HCT116 (cell line): ENCODE measurements around the gene SELENBP1. TPM values are rescaled to one million over a fixed set of nuclear protein-coding genes. Genes with fewer than 3 reads are reported as not detected.

Experiments used
- ATAC-seq: fragments of 200-7000 bp; cut with Tn5 transposase; 2 replicates; pipeline ENCODE4 v1.9.1; 2020; ENCODE audit warnings: mild to moderate bottlenecking, moderate library complexity
- BruUV-seq: library from RNA; stranded (reverse); fragments of 400-500 nt; replicated peaks from 2 replicates; lab custom pipeline; 2021; lab: Mats Ljungman, UMichigan
- CTCF ChIA-PET: fragments of 300-600 bp; sonication (Branson Sonifier 250); formaldehyde crosslinking; loops from one replicate; lab custom pipeline; 2021; ENCODE audit warnings: antibody characterized with exemption; lab: Charles Lee
- POLR2A ChIA-PET: fragments of 300-600, 350-600 bp; sonication (Branson Sonifier 250); formaldehyde crosslinking; loops from one replicate; lab custom pipeline; 2021; ENCODE audit warnings: antibody characterized with exemption; lab: Charles Lee
- RAD21 ChIA-PET, 2 experiments: fragments of 300-600 bp; sonication (Branson Sonifier 250); formaldehyde crosslinking; loops; one replicate each; lab custom pipeline; 2023; ENCODE audit warnings: low total read pairs in 2 of 2; ENCODE audit not compliant: uncharacterized antibody in 2 of 2, unreplicated experiment in 2 of 2, low non-redundant PET in 1 of 2; lab: Charles Lee
- DNase-seq: peaks from one replicate; pipeline ENCODE4 v3.0.0-alpha.2; 2010; ENCODE audit warnings: low read depth, low spot score
- H2AFZ ChIP-seq: fragments of 200-600 bp; shearing (Covaris generic), sonication (generic); 2 replicates; pipeline ENCODE4 v1.6.1; 2017; ENCODE audit warnings: low read depth, mixed run types, mixed read lengths, antibody characterized with exemption, low read length; ENCODE audit not compliant: poor library complexity, severe bottlenecking
- H3K27ac ChIP-seq: 2 replicates; pipeline ENCODE4 v1.5.1; 2012; ENCODE audit warnings: low read depth, low read length
- H3K27me3 ChIP-seq: fragments of 200-600 bp; sonication (generic); 2 replicates; pipeline ENCODE4 v1.6.1; 2016; ENCODE audit warnings: mixed run types, low read length, mixed read lengths; ENCODE audit not compliant: insufficient read depth
- H3K36me3 ChIP-seq, 2 experiments: fragments of 200-500 bp in 1 of 2; fragments of 200-600 bp in 1 of 2; sonication (Bioruptor generic) in 1 of 2; sonication (generic) in 1 of 2; 2 replicates each; pipeline versions ENCODE4 v1.5.1 to v1.6.1; 2014 to 2016; ENCODE audit warnings: low read length in 2 of 2, inconsistent platforms in 1 of 2, mixed read lengths in 1 of 2, mixed run types in 1 of 2; ENCODE audit not compliant: insufficient read depth in 2 of 2, control insufficient read depth in 1 of 2
- H3K4me1 ChIP-seq, 2 experiments: fragments of 200-600 bp in 1 of 2; sonication (generic) in 1 of 2; 2 replicates each; pipeline versions ENCODE4 v1.5.1 to v1.6.1; 2012 to 2017; ENCODE audit warnings: low read length in 2 of 2, inconsistent platforms in 1 of 2, mild to moderate bottlenecking in 1 of 2, mixed read lengths in 1 of 2, mixed run types in 1 of 2, moderate library complexity in 1 of 2; ENCODE audit not compliant: insufficient read depth in 2 of 2, control insufficient read depth in 1 of 2
- H3K4me2 ChIP-seq: fragments of 200-600 bp; sonication (generic); 2 replicates; pipeline ENCODE4 v1.6.1; 2017; ENCODE audit warnings: mixed run types, low read length, mixed read lengths
- H3K4me3 ChIP-seq, 2 experiments: fragments of 200-600 bp in 1 of 2; sonication (generic) in 1 of 2; replicated peaks in 1 of 2; 2 replicates each; pipeline ENCODE4 v1.5.1; 2011 to 2016; ENCODE audit warnings: low read length in 2 of 2, control low read depth in 1 of 2, low read depth in 1 of 2, mild to moderate bottlenecking in 1 of 2, mixed read lengths in 1 of 2, mixed run types in 1 of 2
- H3K79me2 ChIP-seq: fragments of 200-600 bp; sonication (generic); 2 replicates; pipeline ENCODE4 v1.6.1; 2017; ENCODE audit warnings: mild to moderate bottlenecking, mixed run types, low read length, moderate library complexity, mixed read lengths; ENCODE audit not compliant: insufficient read depth
- H3K9ac ChIP-seq: fragments of 200-600 bp; sonication (generic); 2 replicates; pipeline ENCODE4 v1.6.1; 2016; ENCODE audit warnings: low read length, mixed read lengths
- H3K9me2 ChIP-seq: fragments of 200-600 bp; sonication (generic), shearing (Covaris generic); 2 replicates; pipeline ENCODE4 v1.6.1; 2017; ENCODE audit warnings: mixed run types, mild to moderate bottlenecking, moderate library complexity; ENCODE audit not compliant: insufficient read depth
- H3K9me3 ChIP-seq, 2 experiments: fragments of 200-500 bp in 1 of 2; fragments of 200-600 bp in 1 of 2; sonication (Bioruptor generic) in 1 of 2; sonication (generic) in 1 of 2; 2 replicates each; pipeline ENCODE4 v1.6.1; 2014 to 2017; ENCODE audit warnings: low read length in 2 of 2, mixed read lengths in 2 of 2, inconsistent platforms in 1 of 2, low read depth in 1 of 2, mild to moderate bottlenecking in 1 of 2, mixed run types in 1 of 2, moderate library complexity in 1 of 2; ENCODE audit not compliant: control insufficient read depth in 1 of 2, insufficient read depth in 1 of 2
- H4K20me1 ChIP-seq: fragments of 200-600 bp; sonication (generic), shearing (Covaris generic); 2 replicates; pipeline ENCODE4 v1.6.1; 2017; ENCODE audit warnings: mixed run types, mild to moderate bottlenecking, moderate library complexity; ENCODE audit not compliant: insufficient read depth
- CBX3 ChIP-seq: IDR thresholded peaks from 2 replicates; pipeline ENCODE4 v1.6.1; 2012; ENCODE audit warnings: low read depth
- CEBPB ChIP-seq: IDR thresholded peaks from 2 replicates; pipeline ENCODE4 v1.6.1; 2012; ENCODE audit warnings: low read depth
- EGR1 ChIP-seq: IDR thresholded peaks from 2 replicates; pipeline ENCODE4 v1.6.1; 2012; ENCODE audit warnings: low read depth
- ELF1 ChIP-seq: IDR thresholded peaks from 2 replicates; pipeline ENCODE4 v1.6.1; 2012; ENCODE audit warnings: low read depth, borderline replicate concordance
- EZH2phosphoT487 ChIP-seq: fragments of 200-600 bp; IDR thresholded peaks from 2 replicates; pipeline ENCODE4 v1.6.1; 2018; ENCODE audit warnings: antibody characterized with exemption, borderline replicate concordance
- FOSL1 ChIP-seq: IDR thresholded peaks from 2 replicates; pipeline ENCODE4 v1.6.1; 2012; ENCODE audit warnings: low read depth
- JUND ChIP-seq: IDR thresholded peaks from 2 replicates; pipeline ENCODE4 v1.6.1; 2012
- POLR2A ChIP-seq: IDR thresholded peaks from 2 replicates; pipeline ENCODE4 v1.7.0; 2011; ENCODE audit warnings: borderline replicate concordance; ENCODE audit not compliant: insufficient read depth, insufficient read length; ENCODE audit errors: extremely low read depth
- POLR2AphosphoS5 ChIP-seq: IDR thresholded peaks from 2 replicates; pipeline ENCODE4 v1.6.1; 2011; ENCODE audit warnings: mild to moderate bottlenecking, low read depth, low read length, moderate library complexity
- RAD21 ChIP-seq: IDR thresholded peaks from 2 replicates; pipeline ENCODE4 v1.6.1; 2012; ENCODE audit warnings: low read depth, mild to moderate bottlenecking
- SIN3A ChIP-seq: IDR thresholded peaks from 2 replicates; pipeline ENCODE4 v1.6.1; 2012; ENCODE audit warnings: low read depth
- SP1 ChIP-seq: IDR thresholded peaks from 2 replicates; pipeline ENCODE4 v1.6.1; 2012; ENCODE audit warnings: low read depth
- SRF ChIP-seq: IDR thresholded peaks from 2 replicates; pipeline ENCODE4 v1.6.1; 2012; ENCODE audit warnings: low read depth
- YY1 ChIP-seq: IDR thresholded peaks from 2 replicates; pipeline ENCODE4 v1.6.1; 2011; ENCODE audit warnings: low read length, low read depth, moderate library complexity, mild to moderate bottlenecking; ENCODE audit not compliant: insufficient replicate concordance; ENCODE audit errors: extremely low read depth
- ZFX ChIP-seq: fragments of 450-650 bp; IDR thresholded peaks from 2 replicates; pipeline ENCODE4 v1.6.1; 2017
- ZNF274 ChIP-seq: fragments of 200-500 bp; sonication (Bioruptor generic); IDR thresholded peaks from 2 replicates; pipeline ENCODE4 v1.6.1; 2014; ENCODE audit warnings: mild to moderate bottlenecking, low read depth, low read length, inconsistent platforms
- intact Hi-C: fragments of 100-400 bp; cut with micrococcal nuclease; formaldehyde crosslinking; loops from 2 replicates; pipeline ENCODE4 v1.10.0; 2022
- total RNA-seq: library from RNA; stranded (reverse); gene quantifications from one replicate; pipeline ENCODE4 v1.2.1, GENCODE V29; 2021; ENCODE audit not compliant: unreplicated experiment
- TF ChIP-seq, protein P1 (sequence below), 3 experiments: fragments of 200-600 bp in 1 of 3; sonication (generic) in 1 of 3; IDR thresholded peaks in 2 of 3; conservative IDR thresholded peaks in 1 of 3; 2 replicates each; pipeline ENCODE4 v1.5.1; 2012 to 2017; ENCODE audit warnings: low read depth in 2 of 3, low read length in 2 of 3, antibody characterized with exemption in 1 of 3, borderline replicate concordance in 1 of 3, control low read depth in 1 of 3, mild to moderate bottlenecking in 1 of 3, mixed read lengths in 1 of 3, mixed run types in 1 of 3, moderate library complexity in 1 of 3; ENCODE audit not compliant: insufficient read depth in 1 of 3
- TF ChIP-seq, protein P2 (sequence below): IDR thresholded peaks from 2 replicates; pipeline ENCODE4 v1.6.1; 2012
- TF ChIP-seq, protein P3 (sequence below): IDR thresholded peaks from 2 replicates; pipeline ENCODE4 v1.6.1; 2011; ENCODE audit warnings: mild to moderate bottlenecking, low read length, moderate library complexity; ENCODE audit not compliant: insufficient replicate concordance; ENCODE audit errors: extremely low read depth
- TF ChIP-seq, protein P4 (sequence below): IDR thresholded peaks from 2 replicates; pipeline ENCODE4 v1.6.1; 2012; ENCODE audit warnings: low read depth

Gene SELENBP1
- total RNA-seq, 1 experiment from 2014 or later: 0.42 TPM

DNA sequence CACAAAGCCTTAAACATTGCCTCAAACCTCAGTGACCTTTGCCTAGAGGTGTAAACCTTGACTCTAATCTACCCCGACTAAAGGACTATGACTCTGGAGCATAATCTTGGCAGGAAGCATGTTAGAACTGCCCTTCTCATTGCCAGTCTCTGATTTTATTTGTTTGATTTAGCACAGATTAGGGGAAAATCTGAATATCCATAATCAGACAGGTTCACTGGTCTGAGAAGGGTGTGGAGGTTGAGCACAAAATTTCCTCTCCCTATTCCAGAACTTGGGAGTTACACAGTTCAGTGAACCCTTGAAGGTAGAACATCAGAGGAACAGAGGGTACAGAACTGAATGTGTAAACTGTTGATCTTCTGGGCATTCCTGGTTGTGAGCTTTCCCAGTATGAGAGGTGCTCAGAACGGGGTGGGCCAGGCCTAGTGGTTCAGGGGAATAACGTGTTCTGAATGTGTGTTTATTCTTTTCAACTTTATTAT, 18.6 kb upstream of the SELENBP1 start:
- Histone ChIP-seq H3K36me3 (no peaks in the 10 kb centered on the region), H3K27ac (no peak overlapping the region), H3K9me3 (no peaks in the 10 kb centered on the region), H4K20me1 (no peaks in the 10 kb centered on the region), H3K9ac (no peak overlapping the region)
- DNase-seq: no peak
- intact Hi-C loops: no loop called here
- ChIA-PET RAD21 (no interaction called here), CTCF (no interaction called here)
- TF ChIP-seq RAD21 (no peak), ELF1 (no peak), SIN3A (no peak), POLR2AphosphoS5 (no peak), EGR1 (no peak), SRF (no peak), CBX3 (no peak), SP1 (no peak), FOSL1 (no peak), YY1 (no peak), ZNF274 (no peak), EZH2phosphoT487 (no peak), ZFX (no peak), CEBPB (no peak), JUND (no peak), POLR2A (no peak)
- TF ChIP-seq, protein P1, sequence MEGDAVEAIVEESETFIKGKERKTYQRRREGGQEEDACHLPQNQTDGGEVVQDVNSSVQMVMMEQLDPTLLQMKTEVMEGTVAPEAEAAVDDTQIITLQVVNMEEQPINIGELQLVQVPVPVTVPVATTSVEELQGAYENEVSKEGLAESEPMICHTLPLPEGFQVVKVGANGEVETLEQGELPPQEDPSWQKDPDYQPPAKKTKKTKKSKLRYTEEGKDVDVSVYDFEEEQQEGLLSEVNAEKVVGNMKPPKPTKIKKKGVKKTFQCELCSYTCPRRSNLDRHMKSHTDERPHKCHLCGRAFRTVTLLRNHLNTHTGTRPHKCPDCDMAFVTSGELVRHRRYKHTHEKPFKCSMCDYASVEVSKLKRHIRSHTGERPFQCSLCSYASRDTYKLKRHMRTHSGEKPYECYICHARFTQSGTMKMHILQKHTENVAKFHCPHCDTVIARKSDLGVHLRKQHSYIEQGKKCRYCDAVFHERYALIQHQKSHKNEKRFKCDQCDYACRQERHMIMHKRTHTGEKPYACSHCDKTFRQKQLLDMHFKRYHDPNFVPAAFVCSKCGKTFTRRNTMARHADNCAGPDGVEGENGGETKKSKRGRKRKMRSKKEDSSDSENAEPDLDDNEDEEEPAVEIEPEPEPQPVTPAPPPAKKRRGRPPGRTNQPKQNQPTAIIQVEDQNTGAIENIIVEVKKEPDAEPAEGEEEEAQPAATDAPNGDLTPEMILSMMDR (IDR thresholded peaks at IDR 0.05 in 2 of 3, conservative IDR thresholded peaks at IDR 0.05 in 1 of 3; ENCODE audit: borderline replicate concordance in 1 of 3, insufficient read depth in 1 of 3, low read depth in 2 of 3, low read length in 2 of 3): no peak
- TF ChIP-seq, protein P2, sequence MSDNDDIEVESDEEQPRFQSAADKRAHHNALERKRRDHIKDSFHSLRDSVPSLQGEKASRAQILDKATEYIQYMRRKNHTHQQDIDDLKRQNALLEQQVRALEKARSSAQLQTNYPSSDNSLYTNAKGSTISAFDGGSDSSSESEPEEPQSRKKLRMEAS: no peak
- TF ChIP-seq, protein P3, sequence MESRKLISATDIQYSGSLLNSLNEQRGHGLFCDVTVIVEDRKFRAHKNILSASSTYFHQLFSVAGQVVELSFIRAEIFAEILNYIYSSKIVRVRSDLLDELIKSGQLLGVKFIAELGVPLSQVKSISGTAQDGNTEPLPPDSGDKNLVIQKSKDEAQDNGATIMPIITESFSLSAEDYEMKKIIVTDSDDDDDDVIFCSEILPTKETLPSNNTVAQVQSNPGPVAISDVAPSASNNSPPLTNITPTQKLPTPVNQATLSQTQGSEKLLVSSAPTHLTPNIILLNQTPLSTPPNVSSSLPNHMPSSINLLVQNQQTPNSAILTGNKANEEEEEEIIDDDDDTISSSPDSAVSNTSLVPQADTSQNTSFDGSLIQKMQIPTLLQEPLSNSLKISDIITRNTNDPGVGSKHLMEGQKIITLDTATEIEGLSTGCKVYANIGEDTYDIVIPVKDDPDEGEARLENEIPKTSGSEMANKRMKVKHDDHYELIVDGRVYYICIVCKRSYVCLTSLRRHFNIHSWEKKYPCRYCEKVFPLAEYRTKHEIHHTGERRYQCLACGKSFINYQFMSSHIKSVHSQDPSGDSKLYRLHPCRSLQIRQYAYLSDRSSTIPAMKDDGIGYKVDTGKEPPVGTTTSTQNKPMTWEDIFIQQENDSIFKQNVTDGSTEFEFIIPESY: no peak
- TF ChIP-seq, protein P4, sequence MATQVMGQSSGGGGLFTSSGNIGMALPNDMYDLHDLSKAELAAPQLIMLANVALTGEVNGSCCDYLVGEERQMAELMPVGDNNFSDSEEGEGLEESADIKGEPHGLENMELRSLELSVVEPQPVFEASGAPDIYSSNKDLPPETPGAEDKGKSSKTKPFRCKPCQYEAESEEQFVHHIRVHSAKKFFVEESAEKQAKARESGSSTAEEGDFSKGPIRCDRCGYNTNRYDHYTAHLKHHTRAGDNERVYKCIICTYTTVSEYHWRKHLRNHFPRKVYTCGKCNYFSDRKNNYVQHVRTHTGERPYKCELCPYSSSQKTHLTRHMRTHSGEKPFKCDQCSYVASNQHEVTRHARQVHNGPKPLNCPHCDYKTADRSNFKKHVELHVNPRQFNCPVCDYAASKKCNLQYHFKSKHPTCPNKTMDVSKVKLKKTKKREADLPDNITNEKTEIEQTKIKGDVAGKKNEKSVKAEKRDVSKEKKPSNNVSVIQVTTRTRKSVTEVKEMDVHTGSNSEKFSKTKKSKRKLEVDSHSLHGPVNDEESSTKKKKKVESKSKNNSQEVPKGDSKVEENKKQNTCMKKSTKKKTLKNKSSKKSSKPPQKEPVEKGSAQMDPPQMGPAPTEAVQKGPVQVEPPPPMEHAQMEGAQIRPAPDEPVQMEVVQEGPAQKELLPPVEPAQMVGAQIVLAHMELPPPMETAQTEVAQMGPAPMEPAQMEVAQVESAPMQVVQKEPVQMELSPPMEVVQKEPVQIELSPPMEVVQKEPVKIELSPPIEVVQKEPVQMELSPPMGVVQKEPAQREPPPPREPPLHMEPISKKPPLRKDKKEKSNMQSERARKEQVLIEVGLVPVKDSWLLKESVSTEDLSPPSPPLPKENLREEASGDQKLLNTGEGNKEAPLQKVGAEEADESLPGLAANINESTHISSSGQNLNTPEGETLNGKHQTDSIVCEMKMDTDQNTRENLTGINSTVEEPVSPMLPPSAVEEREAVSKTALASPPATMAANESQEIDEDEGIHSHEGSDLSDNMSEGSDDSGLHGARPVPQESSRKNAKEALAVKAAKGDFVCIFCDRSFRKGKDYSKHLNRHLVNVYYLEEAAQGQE: no peak
- TF ChIP-seq, all 23 proteins: peak for 0
- no peak for ATAC-seq
- H3K79me2 ChIP-seq: no peaks in the 10 kb centered on the region
- no peaks in the 10 kb centered on the region for H3K27me3 ChIP-seq
- H3K4me3 ChIP-seq: no peak overlapping the region
- POLR2A ChIA-PET: no interaction called here
- H3K9me2 ChIP-seq: no peaks in the 10 kb centered on the region
- no TSS peak for BruUV-seq
- H2AFZ ChIP-seq: no peak overlapping the region
- no peak overlapping the region for H3K4me2 ChIP-seq
- no peaks in the 10 kb centered on the region for H3K4me1 ChIP-seq
